Amniotic epithelial cell (primary cell): Measurements from ENCODE around the gene ABCG8.

Experiments
- DNase-seq: peaks from one replicate; pipeline ENCODE4 v3.0.0-alpha.2; 2010; ENCODE audit warnings: low read depth

Gene ABCG8

GRCh38 chr2:43826305-43827250 lies 12.2 kb upstream of the ABCG8 start:
- no peak for DNase-seq

GRCh38 chr2:43831543-43832294 lies 7.1 kb upstream of the ABCG8 start:
- DNase-seq = no peak

GRCh38 chr2:43832457-43832856 lies 6.3 kb upstream of the ABCG8 start:
- DNase-seq = no peak

- DNase-seq = no peak
Measured at GRCh38 chr2:43837033-43837432, 1.7 kb upstream of the ABCG8 start.

- no peak for DNase-seq
Measured at GRCh38 chr2:43837831-43838559, 776 bp upstream of the ABCG8 start.

GRCh38 chr2:43839776-43840564 lies 1.2 kb downstream of the ABCG8 start:
- DNase-seq = no peak

- no peak for DNase-seq
Measured at GRCh38 chr2:43840965-43841364, 2.2 kb downstream of the ABCG8 start.

- DNase-seq = no peak
Measured at GRCh38 chr2:43841949-43842865, 3.4 kb downstream of the ABCG8 start.

GRCh38 chr2:43842866-43843226 lies 4.1 kb downstream of the ABCG8 start:
- DNase-seq = no peak

- no peak for DNase-seq
Measured at GRCh38 chr2:43845181-43845580, 6.4 kb downstream of the ABCG8 start.

- no peak for DNase-seq
Measured at GRCh38 chr2:43846140-43846793, 7.5 kb downstream of the ABCG8 start.

GRCh38 chr2:43848214-43848613 lies 9.4 kb downstream of the ABCG8 start:
- DNase-seq = peak; percentile 9

GRCh38 chr2:43851011-43851980 lies 12.5 kb downstream of the ABCG8 start:
- DNase-seq = no peak

- DNase-seq = no peak
Measured at GRCh38 chr2:43852196-43852730, 13.5 kb downstream of the ABCG8 start.

- DNase-seq = no peak
Measured at GRCh38 chr2:43853141-43854081, 14.6 kb downstream of the ABCG8 start.

- no peak for DNase-seq
Measured at GRCh38 chr2:43854671-43855070, 15.9 kb downstream of the ABCG8 start.

- no peak for DNase-seq
Measured at GRCh38 chr2:43855292-43855691, 16.5 kb downstream of the ABCG8 start.
